Keratinocyte (primary cell): ENCODE measurements around the gene RHOXF1. TPM values are rescaled to one million over a fixed set of nuclear protein-coding genes. Genes with fewer than 3 reads are reported as not detected.
"Not testable (repeated sequence)": the region's sequence is repeated elsewhere in the genome, so short reads cannot be mapped to it uniquely, and the experiment has no call there.

Source experiments
- DNase-seq: peaks from one replicate; pipeline ENCODE4 v3.0.0-alpha.2; 2011; ENCODE audit warnings: low read depth, missing footprints, low spot score
- FAIRE-seq: peaks from 2 replicates; lab custom pipeline; 2011; peaks lifted over from hg19 to GRCh38; lab: Jason Lieb, UNC
- H2AFZ ChIP-seq: 2 replicates; pipeline ENCODE4 v1.6.0; 2012; ENCODE audit warnings: low read length, control low read depth, inconsistent platforms; ENCODE audit not compliant: control insufficient read depth
- H3K27ac ChIP-seq: 2 replicates; pipeline ENCODE4 v1.5.1; 2011; ENCODE audit warnings: low read length; ENCODE audit not compliant: control insufficient read depth, insufficient read depth
- H3K27me3 ChIP-seq: 3 replicates; pipeline ENCODE4 v1.6.0; 2011; ENCODE audit warnings: low read length; ENCODE audit not compliant: control insufficient read depth, insufficient read depth; ENCODE audit errors: extremely low read depth
- H3K36me3 ChIP-seq, 2 experiments: 2 replicates in 1 of 2; 3 replicates in 1 of 2; pipeline ENCODE4 v1.5.1; 2011; ENCODE audit warnings: low read length in 2 of 2, mild to moderate bottlenecking in 1 of 2; ENCODE audit not compliant: control insufficient read depth in 2 of 2, insufficient read depth in 2 of 2; ENCODE audit errors: extremely low read depth in 1 of 2
- H3K4me1 ChIP-seq: 3 replicates; pipeline ENCODE4 v1.5.1; 2011; ENCODE audit warnings: low read length; ENCODE audit not compliant: control insufficient read depth, insufficient read depth; ENCODE audit errors: extremely low read depth
- H3K4me2 ChIP-seq: 3 replicates; pipeline ENCODE4 v1.6.0; 2011; ENCODE audit warnings: low read depth, low read length; ENCODE audit not compliant: control insufficient read depth, insufficient read depth; ENCODE audit errors: extremely low read depth
- H3K4me3 ChIP-seq, 3 experiments: fragments of 200-600 bp in 1 of 3; sonication (generic) in 1 of 3; 2 replicates in 2 of 3; 3 replicates in 1 of 3; pipeline ENCODE4 v1.5.1; 2011 to 2016; ENCODE audit warnings: low read length in 3 of 3, mild to moderate bottlenecking in 3 of 3, control low read depth in 2 of 3, inconsistent platforms in 1 of 3, low read depth in 1 of 3, mixed read lengths in 1 of 3, mixed run types in 1 of 3, moderate library complexity in 1 of 3; ENCODE audit not compliant: control insufficient read depth in 2 of 3, insufficient read depth in 2 of 3; ENCODE audit errors: extremely low read depth in 1 of 3
- H3K79me2 ChIP-seq: 2 replicates; pipeline ENCODE4 v1.6.0; 2012; ENCODE audit warnings: low read length; ENCODE audit not compliant: control insufficient read depth, insufficient read depth
- H3K9ac ChIP-seq: 3 replicates; pipeline ENCODE4 v1.6.0; 2011; ENCODE audit warnings: low read length; ENCODE audit not compliant: control insufficient read depth, insufficient read depth; ENCODE audit errors: extremely low read depth
- H3K9me1 ChIP-seq: 3 replicates; pipeline ENCODE4 v1.6.0; 2011; ENCODE audit warnings: low read length; ENCODE audit not compliant: control insufficient read depth, insufficient read depth; ENCODE audit errors: extremely low read depth
- H3K9me3 ChIP-seq: 2 replicates; pipeline ENCODE4 v1.5.1; 2012; ENCODE audit warnings: low read depth, low read length; ENCODE audit not compliant: control insufficient read depth
- H4K20me1 ChIP-seq: 3 replicates; pipeline ENCODE4 v1.6.0; 2011; ENCODE audit warnings: low read length; ENCODE audit not compliant: control insufficient read depth, insufficient read depth; ENCODE audit errors: extremely low read depth
- CTCF ChIP-seq, 3 experiments: IDR thresholded peaks in 1 of 3; conservative IDR thresholded peaks in 1 of 3; optimal IDR thresholded peaks in 1 of 3; 2 replicates in 2 of 3; 3 replicates in 1 of 3; pipeline versions ENCODE3 to v1.5.1; 2011; ENCODE audit warnings: low read length in 3 of 3, mild to moderate bottlenecking in 3 of 3, moderate library complexity in 2 of 3, control low read depth in 1 of 3, inconsistent platforms in 1 of 3; ENCODE audit not compliant: insufficient read depth in 2 of 3; ENCODE audit errors: extremely low read depth in 1 of 3
- EZH2 ChIP-seq: IDR thresholded peaks from one replicate; pipeline ENCODE4 v1.6.1; 2012; ENCODE audit warnings: inconsistent platforms, mild to moderate bottlenecking, low read length, moderate library complexity
- dilution Hi-C: fragments of 300-500 bp; cut with MboI; formaldehyde crosslinking; loops from one replicate; pipeline ENCODE4 v1.7.0; 2020; ENCODE audit warnings: low sequenced_read_pairs; ENCODE audit not compliant: extremely low pct_ligation_motif_present
- polyA minus RNA-seq, 3 experiments: library from RNA; depleted of rRNA, polyadenylated mRNA; stranded (reverse); fragments of >200 nt; gene quantifications; 1 replicate in 1 of 3; 2 replicates in 1 of 3; 3 replicates in 1 of 3; pipeline ENCODE4 v1.2.3, GENCODE V29; 2011
- polyA plus RNA-seq, 5 experiments: library from polyadenylated mRNA; depleted of rRNA in 3 of 5; stranded (reverse) in 3 of 5; stranded (forward) in 1 of 5; unstranded in 1 of 5; fragments of >200 nt; gene quantifications; 1 replicate in 1 of 5; 2 replicates in 3 of 5; 3 replicates in 1 of 5; pipeline versions ENCODE4 v1.2.1 to v1.2.3, GENCODE V29; 2011 to 2012; ENCODE audit warnings: missing spikeins in 2 of 5, low read depth in 1 of 5, low replicate concordance in 1 of 5

Gene RHOXF1
- polyA plus RNA-seq (not detected in 3 replicates), polyA minus RNA-seq (not detected in 3 replicates)
- not detected for polyA plus RNA-seq (2011; ENCODE audit: low read depth)
- polyA plus RNA-seq (2011; cell fraction: cytosol; rRNA removed): not detected in 2 replicates
- polyA plus RNA-seq (2011; cell fraction: nucleus; rRNA removed): not detected in 2 replicates
- not detected in 2 replicates for polyA plus RNA-seq (2012; ENCODE audit: low replicate concordance)
- not detected for polyA minus RNA-seq (2011; cell fraction: cytosol; rRNA and poly(A)+ RNA removed)
- not detected in 2 replicates for polyA minus RNA-seq (2011; cell fraction: nucleus; rRNA and poly(A)+ RNA removed)

DNA sequence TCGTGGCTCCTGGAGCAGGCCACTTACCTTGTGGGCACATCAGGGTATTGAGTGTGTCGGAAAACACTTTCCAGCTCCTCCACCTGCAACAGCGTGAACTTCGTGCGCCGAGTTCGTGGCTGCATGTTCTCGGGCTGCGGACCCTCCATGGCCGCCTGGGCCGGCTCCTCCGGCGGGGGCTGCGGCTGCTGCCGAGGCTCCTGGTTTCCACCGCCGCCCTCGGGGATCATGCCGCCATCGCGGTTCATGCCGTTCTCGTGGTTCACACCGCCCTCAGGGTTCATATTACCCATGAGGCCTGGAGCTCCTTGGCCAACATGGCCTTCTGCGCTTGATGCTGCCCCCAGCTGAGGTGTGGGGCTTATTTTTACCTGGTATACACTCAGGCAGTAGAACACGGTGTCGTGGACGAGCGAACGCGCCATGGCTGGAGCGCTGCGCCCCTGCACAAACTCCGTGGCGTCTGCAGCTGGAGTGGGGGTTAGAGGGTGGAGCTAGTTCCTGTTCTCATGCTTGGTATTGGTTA lies at the start of gene RHOXF1:
RHOXF1 (minus strand) TSS at position 476 of the 526 bp plus-strand sequence; CDS start at position 425, 51 bp downstream.
- Histone ChIP-seq H3K9me1 (no peaks in the 10 kb centered on the region), H3K4me2 (no peak within 1 kb of the TSS), H2AFZ (no peak within 1 kb of the TSS), H3K79me2 (no peaks in the 10 kb centered on the region), H3K4me1 (no peaks in the 10 kb centered on the region), H4K20me1 (no peaks in the 10 kb centered on the region), H3K27ac (no peak within 1 kb of the TSS), H3K27me3 (no peaks in the 10 kb centered on the region), H3K9me3 (no peaks in the 10 kb centered on the region), H3K36me3 (no peaks in the 10 kb centered on the region), H3K4me3 (no peak within 1 kb of the TSS), H3K9ac (no peak within 1 kb of the TSS)
- no peak for TF ChIP-seq CTCF (optimal IDR thresholded peaks at IDR 0.05 in 1 of 3, IDR thresholded peaks at IDR 0.05 in 1 of 3, conservative IDR thresholded peaks at IDR 0.05 in 1 of 3; ENCODE audit: extremely low read depth in 1 of 3, insufficient read depth in 2 of 3, low read length in 3 of 3)
- no peak for TF ChIP-seq EZH2
- FAIRE-seq: no peak
- dilution Hi-C loops: no loop called here
- no peak for DNase-seq

- H3K36me3 ChIP-seq, DNase-seq, H3K4me2 ChIP-seq, H3K9me1 ChIP-seq, H3K9ac ChIP-seq, dilution Hi-C loops, H3K4me1 ChIP-seq, H3K79me2 ChIP-seq, H3K27me3 ChIP-seq, H3K4me3 ChIP-seq, H4K20me1 ChIP-seq, H3K27ac ChIP-seq, H3K9me3 ChIP-seq, FAIRE-seq, H2AFZ ChIP-seq: not testable (repeated sequence)
Measured at GRCh38 chrX:120159086-120159485, 43.4 kb upstream of the RHOXF1 start.

DNA sequence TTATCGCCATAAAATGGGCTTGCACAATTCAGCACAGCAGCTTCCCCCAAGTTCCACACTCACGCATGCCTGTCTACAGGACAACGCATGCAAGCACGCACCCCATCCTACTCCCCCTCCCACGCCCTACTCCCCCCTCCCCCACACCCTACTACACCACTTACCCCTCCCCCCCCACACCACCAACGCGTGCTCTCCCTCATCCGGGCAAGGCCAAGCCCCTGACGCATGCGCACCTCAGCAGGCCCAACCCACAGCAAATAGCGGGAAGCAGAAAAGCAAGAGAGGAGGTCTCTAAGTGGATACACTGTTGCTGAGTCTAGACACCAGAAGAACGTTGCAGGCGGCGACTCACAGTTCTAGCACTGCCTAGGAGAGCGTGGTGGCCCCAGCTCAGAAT lies 42.6 kb upstream of the RHOXF1 start, which contains the start of gene RHOXF2:
RHOXF2 (plus strand) TSS at position 301 of the 400 bp plus-strand sequence. CDS start 138 bp downstream, outside the sequence.
- FAIRE-seq, H3K4me3 ChIP-seq, H3K27ac ChIP-seq, H3K79me2 ChIP-seq, H2AFZ ChIP-seq, H3K9me1 ChIP-seq, H4K20me1 ChIP-seq, H3K27me3 ChIP-seq, H3K9ac ChIP-seq, H3K9me3 ChIP-seq, H3K4me1 ChIP-seq, H3K4me2 ChIP-seq, dilution Hi-C loops, DNase-seq, H3K36me3 ChIP-seq: not testable (repeated sequence)

DNA sequence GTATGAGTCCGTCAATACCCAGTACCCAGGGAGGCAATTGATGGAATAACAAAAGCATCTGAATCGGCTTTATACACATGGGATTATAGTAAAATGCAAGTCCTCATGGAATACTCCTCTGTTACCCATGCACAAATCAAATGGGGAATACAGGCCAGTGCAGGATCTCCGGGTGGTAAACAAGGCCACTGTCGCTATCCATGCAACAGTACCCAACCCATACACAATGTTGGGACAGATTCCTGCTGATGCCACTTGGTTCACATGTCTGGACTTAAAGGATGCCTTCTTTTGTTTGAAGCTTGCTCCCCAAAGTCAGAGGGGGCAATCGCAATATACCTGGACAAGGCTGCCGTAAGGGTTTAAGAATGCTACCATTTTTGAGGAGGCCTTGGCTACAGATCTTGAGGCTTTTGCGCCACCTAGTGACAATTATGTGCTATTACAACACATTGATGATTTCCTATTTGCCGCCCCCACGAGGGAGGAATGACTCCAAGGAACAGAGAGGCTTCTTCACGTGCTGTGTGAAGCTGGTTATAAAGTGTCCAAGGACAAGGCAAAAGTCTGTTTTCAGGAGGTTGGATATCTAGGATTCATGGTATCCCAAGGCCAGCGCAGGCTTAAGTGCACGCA lies 34.5 kb upstream of the RHOXF1 start:
- H3K79me2 ChIP-seq, H3K4me3 ChIP-seq, dilution Hi-C loops, H3K4me1 ChIP-seq, H3K27ac ChIP-seq, H3K9me3 ChIP-seq, H3K9ac ChIP-seq, H3K27me3 ChIP-seq, H4K20me1 ChIP-seq, H3K36me3 ChIP-seq, H3K9me1 ChIP-seq, H3K4me2 ChIP-seq, H2AFZ ChIP-seq, DNase-seq: not testable (repeated sequence)
- peak; percentile 74 for FAIRE-seq
